ENCODE data around the gene ANKRD55. TPM values are rescaled to one million over a fixed set of nuclear protein-coding genes. Genes with fewer than 3 reads are reported as not detected.
"Not testable (repeated sequence)": the region's sequence is repeated elsewhere in the genome, so short reads cannot be mapped to it uniquely, and the experiment has no call there.

The ANKRD55 gene
- total and polyA plus RNA-seq, 8 donors = 0.20 to 0.97 (median 0.67) TPM

DNA sequence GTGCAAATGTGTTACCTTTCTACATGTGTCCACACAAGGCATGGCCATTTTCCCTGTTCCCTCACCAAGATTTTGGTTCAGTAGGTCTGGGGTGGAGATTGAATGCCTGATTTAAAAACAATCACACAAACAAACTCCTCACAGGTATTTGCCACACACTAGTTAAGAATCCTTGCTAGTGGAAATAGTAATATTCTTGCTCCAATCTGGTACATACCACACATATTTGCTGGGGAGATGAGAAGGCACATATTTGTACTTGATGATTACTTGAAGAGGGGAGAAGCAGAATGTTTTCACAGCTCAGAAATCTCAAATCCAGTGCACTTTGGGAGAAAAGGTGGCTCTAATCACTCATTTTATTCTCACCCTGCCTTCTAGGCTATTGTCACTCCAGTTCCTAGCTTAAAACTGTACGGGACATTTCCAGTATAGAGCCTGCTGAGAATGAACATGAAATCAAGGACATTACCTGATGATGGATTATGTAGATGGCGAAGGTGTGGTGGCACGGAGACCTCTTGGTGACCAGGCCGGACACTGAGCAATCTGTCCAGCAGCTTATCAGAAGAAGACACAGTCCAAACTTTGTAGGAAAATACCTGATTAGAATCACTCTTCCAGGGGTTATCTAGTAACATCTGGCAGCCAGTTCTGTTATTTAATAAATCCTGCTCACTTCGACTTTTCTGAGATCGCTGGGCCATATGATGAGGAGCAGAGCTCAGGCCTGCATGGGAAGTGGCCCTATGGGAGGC lies 122.3 kb downstream of the ANKRD55 start:
- H3K27ac ChIP-seq = no peak overlapping the region
- no peaks in the 10 kb centered on the region for H3K9me3 ChIP-seq
- no peaks in the 10 kb centered on the region for H3K27me3 ChIP-seq
- ATAC-seq (peak; percentile 36), DNase-seq (no peak)
- no peaks in the 10 kb centered on the region for H3K36me3 ChIP-seq
- peaks cover 0 to 3% of the 10 kb centered on the region in 2 donors for H3K4me1 ChIP-seq
- TF ChIP-seq, protein P1, sequence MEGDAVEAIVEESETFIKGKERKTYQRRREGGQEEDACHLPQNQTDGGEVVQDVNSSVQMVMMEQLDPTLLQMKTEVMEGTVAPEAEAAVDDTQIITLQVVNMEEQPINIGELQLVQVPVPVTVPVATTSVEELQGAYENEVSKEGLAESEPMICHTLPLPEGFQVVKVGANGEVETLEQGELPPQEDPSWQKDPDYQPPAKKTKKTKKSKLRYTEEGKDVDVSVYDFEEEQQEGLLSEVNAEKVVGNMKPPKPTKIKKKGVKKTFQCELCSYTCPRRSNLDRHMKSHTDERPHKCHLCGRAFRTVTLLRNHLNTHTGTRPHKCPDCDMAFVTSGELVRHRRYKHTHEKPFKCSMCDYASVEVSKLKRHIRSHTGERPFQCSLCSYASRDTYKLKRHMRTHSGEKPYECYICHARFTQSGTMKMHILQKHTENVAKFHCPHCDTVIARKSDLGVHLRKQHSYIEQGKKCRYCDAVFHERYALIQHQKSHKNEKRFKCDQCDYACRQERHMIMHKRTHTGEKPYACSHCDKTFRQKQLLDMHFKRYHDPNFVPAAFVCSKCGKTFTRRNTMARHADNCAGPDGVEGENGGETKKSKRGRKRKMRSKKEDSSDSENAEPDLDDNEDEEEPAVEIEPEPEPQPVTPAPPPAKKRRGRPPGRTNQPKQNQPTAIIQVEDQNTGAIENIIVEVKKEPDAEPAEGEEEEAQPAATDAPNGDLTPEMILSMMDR (IDR thresholded peaks at IDR 0.05) = no peak
- H3K4me3 ChIP-seq = no peak overlapping the region
- intact Hi-C loops (cut with DNase I) = no loop called here

DNA sequence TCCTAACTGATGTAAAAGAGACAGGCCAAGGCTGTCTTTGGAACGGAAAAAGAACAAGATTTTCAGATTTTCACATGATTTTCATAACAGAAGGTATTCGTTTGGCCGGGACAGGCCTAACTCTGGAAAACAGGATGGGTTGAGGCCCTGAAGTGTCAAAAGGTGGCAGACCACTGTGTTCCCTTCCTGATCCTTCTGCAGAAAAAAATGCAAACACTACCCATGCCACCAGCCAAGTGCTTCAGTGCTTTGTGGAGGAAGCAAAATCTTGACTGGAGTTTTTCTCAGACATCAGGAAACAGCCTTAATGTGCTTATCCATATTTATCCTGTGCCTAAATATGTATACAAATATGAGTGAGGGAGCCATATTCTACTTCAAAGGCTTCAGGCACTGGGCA lies 124.9 kb downstream of the ANKRD55 start:
- TF ChIP-seq, protein P1 (IDR thresholded peaks at IDR 0.05) = no peak
- DNase-seq = no peak
- Histone ChIP-seq H3K27me3 (no peaks in the 10 kb centered on the region), H3K4me3 (no peak overlapping the region), H3K27ac (no peak overlapping the region), H3K36me3 (no peaks in the 10 kb centered on the region), H3K9me3 (no peaks in the 10 kb centered on the region), H3K4me1 (peaks cover 0 to 5% of the 10 kb centered on the region in 2 donors)
- no peak for ATAC-seq
- intact Hi-C loops (cut with DNase I) = no loop called here

DNA sequence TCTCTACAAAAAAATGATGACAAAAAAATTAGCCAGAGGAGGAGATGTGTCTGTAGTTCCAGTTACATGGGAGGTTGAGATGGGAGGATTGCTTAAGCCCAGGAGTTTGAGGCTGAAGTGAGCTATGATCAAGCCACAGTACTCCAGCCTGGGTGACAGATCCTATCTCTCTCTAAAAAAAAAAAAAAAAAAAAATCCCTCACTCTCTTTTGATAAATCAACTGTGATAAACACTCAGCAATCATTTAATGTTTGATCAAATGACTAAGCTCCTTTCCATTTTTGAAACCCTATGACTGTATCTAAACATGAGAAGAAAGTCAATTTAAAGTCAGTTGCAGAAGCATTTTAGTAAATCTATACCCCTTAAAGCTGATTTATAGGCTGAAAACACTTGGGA lies 126.3 kb downstream of the ANKRD55 start:
- no peak for DNase-seq
- H3K27me3 ChIP-seq = no peaks in the 10 kb centered on the region
- no peak for ATAC-seq
- H3K27ac ChIP-seq = no peak overlapping the region
- intact Hi-C loops (cut with DNase I) = no loop called here
- no peaks in the 10 kb centered on the region for H3K36me3 ChIP-seq
- no peaks in the 10 kb centered on the region for H3K9me3 ChIP-seq
- H3K4me1 ChIP-seq = peaks cover 0 to 5% of the 10 kb centered on the region in 2 donors
- TF ChIP-seq, protein P1 (IDR thresholded peaks at IDR 0.05) = no peak
- H3K4me3 ChIP-seq = no peak overlapping the region

DNA sequence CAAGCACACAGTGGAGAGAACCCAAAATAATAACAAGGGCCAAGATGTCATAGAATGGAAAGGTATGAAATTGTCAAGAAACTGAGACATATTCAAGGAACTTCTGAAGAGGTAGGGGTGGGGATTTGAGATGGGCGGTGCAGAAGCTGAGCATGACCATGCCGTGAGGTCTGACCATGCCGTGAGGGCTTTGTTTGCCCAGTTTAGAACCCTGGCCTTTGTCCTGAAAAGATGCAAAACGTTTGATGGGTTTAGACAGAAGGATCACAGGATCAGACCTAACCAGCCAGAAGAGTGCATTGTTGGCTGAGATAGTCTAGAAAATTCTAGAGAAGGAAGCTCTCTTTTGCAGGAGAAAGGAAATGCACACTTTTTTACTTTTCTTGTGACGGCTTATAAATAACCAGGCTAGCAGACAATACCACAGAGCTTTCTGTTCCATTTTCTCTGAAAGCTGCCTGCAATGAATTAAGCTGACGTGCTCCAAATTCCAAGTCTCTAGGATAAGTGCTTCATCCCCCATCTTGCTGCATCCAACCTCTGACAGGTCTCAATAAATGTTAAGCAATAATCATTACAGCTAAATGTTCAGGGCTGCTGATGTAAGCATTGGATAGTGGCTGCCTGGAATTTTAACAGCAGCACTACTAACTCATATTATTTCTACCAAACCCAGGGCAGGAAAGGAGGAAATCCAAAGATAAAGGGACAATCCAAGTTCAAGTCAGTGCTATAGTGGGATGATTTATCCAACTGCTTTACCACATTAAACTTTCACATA lies 127.4 kb downstream of the ANKRD55 start:
- Histone ChIP-seq H3K27me3 (no peaks in the 10 kb centered on the region), H3K4me1 (peaks cover 0 to 5% of the 10 kb centered on the region in 2 donors), H3K27ac (peak overlapping the region in 1 of 2 donors; percentile 7), H3K9me3 (no peaks in the 10 kb centered on the region), H3K36me3 (no peaks in the 10 kb centered on the region), H3K4me3 (no peak overlapping the region)
- intact Hi-C loops (cut with DNase I) = no loop called here
- TF ChIP-seq, protein P1 (IDR thresholded peaks at IDR 0.05) = no peak
- ATAC-seq (no peak), DNase-seq (no peak)

DNA sequence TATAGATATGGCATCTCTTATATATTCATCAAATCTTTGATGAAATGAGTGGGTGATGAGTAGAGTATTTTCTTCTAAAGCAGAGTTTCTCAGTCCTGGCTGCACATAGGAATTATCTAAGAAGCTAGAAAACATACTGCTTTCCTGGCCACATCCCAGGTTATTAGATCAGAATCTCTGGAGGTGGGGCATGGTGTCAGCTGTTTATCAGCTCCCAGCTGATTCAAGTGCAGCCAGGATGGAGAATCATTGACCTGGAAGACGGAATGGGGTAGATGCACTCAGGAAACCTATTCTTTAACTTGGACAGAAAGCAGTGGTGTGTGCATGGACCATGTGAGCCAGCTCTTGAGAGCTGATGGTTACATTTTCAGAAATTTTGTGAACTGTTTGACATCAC lies 130.2 kb downstream of the ANKRD55 start:
- peaks cover 5 to 11% of the 10 kb centered on the region in 2 donors for H3K4me1 ChIP-seq
- ATAC-seq = no peak
- no peaks in the 10 kb centered on the region for H3K9me3 ChIP-seq
- intact Hi-C loops (cut with DNase I) = no loop called here
- H3K27me3 ChIP-seq = no peaks in the 10 kb centered on the region
- no peak overlapping the region for H3K27ac ChIP-seq
- no peak for DNase-seq
- H3K36me3 ChIP-seq = no peaks in the 10 kb centered on the region
- H3K4me3 ChIP-seq = no peak overlapping the region
- TF ChIP-seq, protein P1 (IDR thresholded peaks at IDR 0.05) = no peak

DNA sequence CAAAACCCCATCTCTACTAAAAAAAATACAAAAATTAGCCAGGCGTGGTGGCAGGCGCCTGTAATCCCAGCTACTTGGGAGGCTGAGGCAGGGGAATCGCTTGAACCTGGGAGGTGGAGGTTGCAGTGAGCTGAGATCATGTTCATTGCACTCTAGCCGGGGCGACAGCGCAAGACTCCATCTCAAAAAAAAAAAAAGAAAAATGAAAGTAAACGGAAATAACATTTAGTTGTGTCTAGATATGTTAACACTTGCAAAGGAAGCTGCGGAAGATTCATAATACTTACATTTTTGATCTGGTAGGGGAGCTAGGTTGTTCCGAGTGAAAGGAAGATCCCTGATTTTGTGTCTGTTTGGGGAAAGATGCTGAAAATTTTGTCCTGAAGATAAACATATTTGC lies 130.9 kb downstream of the ANKRD55 start:
- peaks cover 5 to 11% of the 10 kb centered on the region in 2 donors for H3K4me1 ChIP-seq
- H3K4me3 ChIP-seq; H3K36me3 ChIP-seq; H3K9me3 ChIP-seq; DNase-seq; ATAC-seq; H3K27ac ChIP-seq; intact Hi-C loops (cut with DNase I); H3K27me3 ChIP-seq: not testable (repeated sequence)
